Testis (tissue), 2 donors: Measurements from ENCODE around the gene NALCN.

Experiments
- POLR2A ChIP-seq: fragments of 450-650 bp; IDR thresholded peaks from one replicate; pipeline ENCODE4 v1.6.1; 2017; ENCODE audit warnings: antibody characterized with exemption, mild to moderate bottlenecking, moderate library complexity
- TF ChIP-seq, protein P1 (sequence below), 3 experiments: fragments of 450-650 bp in 2 of 3; fragments of 200-600 bp in 1 of 3; sonication (generic) in 1 of 3; IDR thresholded peaks; one replicate each; pipeline ENCODE4 v1.5.1; 2016 to 2019; ENCODE audit warnings: antibody characterized with exemption in 3 of 3, mild to moderate bottlenecking in 2 of 3, moderate library complexity in 1 of 3

DNA sequence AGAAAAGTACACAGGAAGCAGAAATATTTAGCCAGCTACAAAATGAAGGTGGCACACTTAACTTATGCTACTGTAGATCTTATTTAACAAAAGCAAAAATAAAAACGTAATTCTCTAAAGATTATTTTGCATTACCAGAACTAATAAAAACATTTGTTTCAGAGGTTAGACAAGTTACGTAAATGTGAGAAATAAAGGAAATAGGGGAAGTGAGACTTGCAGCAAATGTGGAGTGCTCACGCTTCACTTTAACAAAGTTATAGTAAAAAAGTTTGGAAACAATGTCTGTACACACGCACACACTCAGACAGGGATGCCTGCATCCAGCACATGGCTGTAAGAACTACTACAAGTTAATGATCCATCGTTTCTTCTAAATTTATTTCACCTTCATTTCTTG, 83.7 kb downstream of the NALCN start:
- TF ChIP-seq, protein P1, sequence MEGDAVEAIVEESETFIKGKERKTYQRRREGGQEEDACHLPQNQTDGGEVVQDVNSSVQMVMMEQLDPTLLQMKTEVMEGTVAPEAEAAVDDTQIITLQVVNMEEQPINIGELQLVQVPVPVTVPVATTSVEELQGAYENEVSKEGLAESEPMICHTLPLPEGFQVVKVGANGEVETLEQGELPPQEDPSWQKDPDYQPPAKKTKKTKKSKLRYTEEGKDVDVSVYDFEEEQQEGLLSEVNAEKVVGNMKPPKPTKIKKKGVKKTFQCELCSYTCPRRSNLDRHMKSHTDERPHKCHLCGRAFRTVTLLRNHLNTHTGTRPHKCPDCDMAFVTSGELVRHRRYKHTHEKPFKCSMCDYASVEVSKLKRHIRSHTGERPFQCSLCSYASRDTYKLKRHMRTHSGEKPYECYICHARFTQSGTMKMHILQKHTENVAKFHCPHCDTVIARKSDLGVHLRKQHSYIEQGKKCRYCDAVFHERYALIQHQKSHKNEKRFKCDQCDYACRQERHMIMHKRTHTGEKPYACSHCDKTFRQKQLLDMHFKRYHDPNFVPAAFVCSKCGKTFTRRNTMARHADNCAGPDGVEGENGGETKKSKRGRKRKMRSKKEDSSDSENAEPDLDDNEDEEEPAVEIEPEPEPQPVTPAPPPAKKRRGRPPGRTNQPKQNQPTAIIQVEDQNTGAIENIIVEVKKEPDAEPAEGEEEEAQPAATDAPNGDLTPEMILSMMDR (IDR thresholded peaks at IDR 0.05) = no peak
- TF ChIP-seq POLR2A = no peak
